ENCODE data around the gene ZFP36L2. TPM values are rescaled to one million over a fixed set of nuclear protein-coding genes. Genes with fewer than 3 reads are reported as not detected.

Gene ZFP36L2
- total and polyA plus RNA-seq, 9 of the 15 experiments (the other 6 are each of a cell fraction or from before 2014, with no cell fraction given), result 4.1 to 60.6 (median 20.3) TPM

DNA sequence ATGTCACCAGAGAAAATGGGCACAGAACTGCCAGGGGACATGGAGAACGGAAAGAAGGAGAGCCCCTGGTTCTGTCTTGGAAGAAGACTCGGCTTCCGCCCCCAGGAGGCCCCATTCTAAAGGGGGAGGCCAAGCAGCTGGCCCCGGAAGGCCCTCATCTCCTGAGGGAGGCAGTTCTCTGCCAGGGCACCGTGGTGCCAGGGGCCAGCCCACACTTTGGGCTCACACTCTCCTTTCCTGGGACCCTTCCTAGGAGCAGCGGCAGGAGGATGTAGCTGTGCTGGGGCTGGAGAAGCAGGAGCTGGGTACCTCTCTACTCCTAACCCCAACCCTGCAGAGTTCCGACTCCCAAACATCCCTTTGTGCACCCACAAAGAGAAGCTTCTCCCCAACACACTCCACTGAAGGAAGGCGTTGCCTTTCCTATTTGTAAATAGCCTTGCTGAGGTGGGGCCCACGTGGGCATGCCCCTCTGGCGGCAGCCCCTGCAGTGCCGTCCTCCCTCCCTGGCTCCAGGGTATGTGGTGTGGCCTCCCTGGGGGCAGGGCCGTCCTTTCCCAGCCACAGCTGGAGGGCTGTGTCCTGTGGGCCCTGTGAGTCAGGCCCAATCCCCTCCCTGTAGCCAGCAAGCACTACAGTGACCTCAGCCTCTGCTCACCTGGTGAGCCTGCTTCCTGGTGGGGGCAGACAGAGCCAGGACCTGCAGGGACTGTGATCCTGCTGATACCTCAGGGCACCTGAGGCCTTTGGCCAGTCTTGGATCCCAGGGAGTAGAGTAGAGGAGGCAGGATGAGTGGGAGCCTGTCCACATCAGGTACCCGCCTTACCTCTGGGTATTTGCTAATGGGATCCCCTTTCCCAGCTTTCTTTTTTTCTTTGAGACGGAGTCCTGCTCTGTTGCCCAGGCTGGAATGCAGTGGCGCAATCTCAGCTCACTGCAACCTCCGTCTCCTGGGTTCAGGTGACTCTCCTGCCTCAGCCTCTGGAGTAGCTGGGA, 26.6 kb downstream of the ZFP36L2 start:
- CTCF ChIA-PET (ENCODE audit: low intra/inter-chr PET ratio), result no interaction called here
- no peaks in the 10 kb centered on the region for H3K36me3 ChIP-seq (ENCODE audit: control insufficient read depth, insufficient read depth, low read length)
- no peak overlapping the region for H3K4me3 ChIP-seq
- POLR2A ChIA-PET, result interaction anchor here (0.6 kb wide), 1 partner anchor 18 kb away, joined by 3 read pairs; no protein-coding TSS in a partner anchor
- TF ChIP-seq ZNF785 (CRISPR knock-in tag; IDR thresholded peaks at IDR 0.05) (no peak), SP1 (CRISPR knock-in tag; IDR thresholded peaks at IDR 0.05) (no peak), TARDBP (IDR thresholded peaks at IDR 0.05) (no peak), MCM7 (IDR thresholded peaks at IDR 0.05) (no peak), SLC30A9 (CRISPR knock-in tag; IDR thresholded peaks at IDR 0.05) (no peak), STAT5A (IDR thresholded peaks at IDR 0.05; ENCODE audit: borderline replicate concordance, low read length) (no peak), SMAD1 (IDR thresholded peaks at IDR 0.05; ENCODE audit: low read depth, low read length, partially characterized antibody) (no peak), ZBTB8A (IDR thresholded peaks at IDR 0.05; ENCODE audit: partially characterized antibody) (no peak), EGR1 (conservative IDR thresholded peaks at IDR 0.05) (no peak)
- TF ChIP-seq, protein P1, sequence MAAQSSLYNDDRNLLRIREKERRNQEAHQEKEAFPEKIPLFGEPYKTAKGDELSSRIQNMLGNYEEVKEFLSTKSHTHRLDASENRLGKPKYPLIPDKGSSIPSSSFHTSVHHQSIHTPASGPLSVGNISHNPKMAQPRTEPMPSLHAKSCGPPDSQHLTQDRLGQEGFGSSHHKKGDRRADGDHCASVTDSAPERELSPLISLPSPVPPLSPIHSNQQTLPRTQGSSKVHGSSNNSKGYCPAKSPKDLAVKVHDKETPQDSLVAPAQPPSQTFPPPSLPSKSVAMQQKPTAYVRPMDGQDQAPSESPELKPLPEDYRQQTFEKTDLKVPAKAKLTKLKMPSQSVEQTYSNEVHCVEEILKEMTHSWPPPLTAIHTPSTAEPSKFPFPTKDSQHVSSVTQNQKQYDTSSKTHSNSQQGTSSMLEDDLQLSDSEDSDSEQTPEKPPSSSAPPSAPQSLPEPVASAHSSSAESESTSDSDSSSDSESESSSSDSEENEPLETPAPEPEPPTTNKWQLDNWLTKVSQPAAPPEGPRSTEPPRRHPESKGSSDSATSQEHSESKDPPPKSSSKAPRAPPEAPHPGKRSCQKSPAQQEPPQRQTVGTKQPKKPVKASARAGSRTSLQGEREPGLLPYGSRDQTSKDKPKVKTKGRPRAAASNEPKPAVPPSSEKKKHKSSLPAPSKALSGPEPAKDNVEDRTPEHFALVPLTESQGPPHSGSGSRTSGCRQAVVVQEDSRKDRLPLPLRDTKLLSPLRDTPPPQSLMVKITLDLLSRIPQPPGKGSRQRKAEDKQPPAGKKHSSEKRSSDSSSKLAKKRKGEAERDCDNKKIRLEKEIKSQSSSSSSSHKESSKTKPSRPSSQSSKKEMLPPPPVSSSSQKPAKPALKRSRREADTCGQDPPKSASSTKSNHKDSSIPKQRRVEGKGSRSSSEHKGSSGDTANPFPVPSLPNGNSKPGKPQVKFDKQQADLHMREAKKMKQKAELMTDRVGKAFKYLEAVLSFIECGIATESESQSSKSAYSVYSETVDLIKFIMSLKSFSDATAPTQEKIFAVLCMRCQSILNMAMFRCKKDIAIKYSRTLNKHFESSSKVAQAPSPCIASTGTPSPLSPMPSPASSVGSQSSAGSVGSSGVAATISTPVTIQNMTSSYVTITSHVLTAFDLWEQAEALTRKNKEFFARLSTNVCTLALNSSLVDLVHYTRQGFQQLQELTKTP (IDR thresholded peaks at IDR 0.05; ENCODE audit: low read depth in 1 of 2, partially characterized antibody in 2 of 2), result no peak
- H2AFZ ChIP-seq (ENCODE audit: low read depth, low read length), result no peak overlapping the region
- no peaks in the 10 kb centered on the region for H3K9me3 ChIP-seq (replicated peaks; ENCODE audit: control insufficient read depth, insufficient read depth, low read depth, low read length)
- no peak overlapping the region for H3K4me2 ChIP-seq (ENCODE audit: insufficient read depth, low read length)
- no peaks in the 10 kb centered on the region for H3K27me3 ChIP-seq (ENCODE audit: control insufficient read depth in 2 of 2, insufficient read depth in 2 of 2, low read length in 2 of 2)
- 71% methylated on average over 16 of the region's 16 CpGs for WGBS (ENCODE audit: insufficient coverage, low coverage, missing lambda C conversion rate)
- H3K9me1 ChIP-seq (ENCODE audit: control insufficient read depth, insufficient read depth, low read length), result no peaks in the 10 kb centered on the region
- H3K4me1 ChIP-seq (replicated peaks in 1 of 2; ENCODE audit: control insufficient read depth in 2 of 2, insufficient read depth in 2 of 2, low read length in 2 of 2), result peaks cover 16 to 39% of the 10 kb centered on the region in 2 experiments
- in situ Hi-C loops (cut with MboI) (no loop called here), intact Hi-C loops (cut with micrococcal nuclease) (no loop called here)
- DNase-seq (ENCODE audit: extremely low read depth in 1 of 4, low spot score in 3 of 4) (no peak), FAIRE-seq (no peak), ATAC-seq (no peak)
- no peaks in the 10 kb centered on the region for H4K20me1 ChIP-seq (replicated peaks; ENCODE audit: control insufficient read depth, insufficient read depth, low read length)
- H3K79me2 ChIP-seq (ENCODE audit: control insufficient read depth, insufficient read depth, low read length), result no peaks in the 10 kb centered on the region
- peak overlapping the region in 1 of 2 experiments; percentile 86; a peak in 2 of 4 replicates for H3K9ac ChIP-seq (ENCODE audit: insufficient read depth in 1 of 2, low read depth in 2 of 2, low read length in 2 of 2)
- no peak overlapping the region for H3K27ac ChIP-seq (ENCODE audit: extremely low read depth, low read depth, low read length)
- no TSS peak for BruUV-seq (replicated peaks)

Measured in K562 (cell line).